GM21360 (cell line): ENCODE data around the gene SLC35E1.

Experiments used
- ATAC-seq: cut with Tn5 transposase; IDR thresholded peaks from one replicate; pipeline ENCODE4 v1.9.1; 2021; ENCODE audit warnings: mild to moderate bottlenecking, moderate library complexity; ENCODE audit not compliant: unreplicated experiment

Gene SLC35E1

GRCh38 chr19:16504271-16504670, 67.9 kb downstream of the SLC35E1 start:
- ATAC-seq: no peak
